Activated effector memory CD4-positive, alpha-beta T cell treated with anti-CD3 and anti-CD28 coated beads, Interleukin-2, amount 50 U/mL, for 16 hours (primary cell): ENCODE results near the gene TCEAL8.

Source experiments
- DNase-seq: peaks from one replicate; pipeline ENCODE4 v3.0.0-alpha.2; 2020

TCEAL8 gene

GRCh38 chrX:103214870-103215424 is 40.0 kb downstream of the TCEAL8 start, which contains the start of gene BEX4:
Gene BEX4 (plus strand): TSS chrX:103215108. CDS start chrX:103216154, 1,046 bp downstream.
- DNase-seq: peak; percentile 92

DNA sequence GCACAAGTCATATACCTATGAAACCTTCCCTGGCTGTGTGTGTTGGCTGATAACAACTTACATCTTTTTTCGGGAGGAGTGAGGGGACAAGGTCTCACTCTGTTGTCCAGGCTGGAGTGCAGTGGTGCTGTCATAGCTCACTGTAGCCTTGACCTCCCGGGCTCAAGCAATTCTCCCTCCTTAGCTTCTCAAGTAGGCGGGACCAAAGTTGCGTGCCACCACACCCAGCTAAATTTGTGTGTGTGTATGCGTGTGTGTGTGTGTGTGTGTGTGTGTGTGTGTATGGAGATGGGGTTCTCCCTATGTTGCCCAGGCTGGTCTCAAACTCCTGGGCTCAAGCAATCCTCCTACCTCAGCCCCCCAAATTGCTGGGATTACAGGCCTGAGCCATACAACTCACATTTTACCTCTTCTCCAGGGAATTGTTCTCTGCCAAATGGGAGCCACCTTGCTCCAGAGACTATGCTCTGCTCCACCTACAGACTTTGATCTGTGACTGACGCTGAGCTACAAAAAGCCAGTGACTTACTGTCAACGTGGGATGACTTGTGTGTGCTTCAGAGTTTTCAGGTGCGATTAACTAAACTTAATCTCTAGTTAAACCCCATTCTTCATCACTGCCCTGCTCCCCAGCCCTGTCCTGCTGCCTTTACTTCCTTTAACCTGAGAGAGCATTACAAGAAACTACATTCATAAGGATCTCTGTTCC is 42.1 kb downstream of the TCEAL8 start:
- DNase-seq: no peak

DNA sequence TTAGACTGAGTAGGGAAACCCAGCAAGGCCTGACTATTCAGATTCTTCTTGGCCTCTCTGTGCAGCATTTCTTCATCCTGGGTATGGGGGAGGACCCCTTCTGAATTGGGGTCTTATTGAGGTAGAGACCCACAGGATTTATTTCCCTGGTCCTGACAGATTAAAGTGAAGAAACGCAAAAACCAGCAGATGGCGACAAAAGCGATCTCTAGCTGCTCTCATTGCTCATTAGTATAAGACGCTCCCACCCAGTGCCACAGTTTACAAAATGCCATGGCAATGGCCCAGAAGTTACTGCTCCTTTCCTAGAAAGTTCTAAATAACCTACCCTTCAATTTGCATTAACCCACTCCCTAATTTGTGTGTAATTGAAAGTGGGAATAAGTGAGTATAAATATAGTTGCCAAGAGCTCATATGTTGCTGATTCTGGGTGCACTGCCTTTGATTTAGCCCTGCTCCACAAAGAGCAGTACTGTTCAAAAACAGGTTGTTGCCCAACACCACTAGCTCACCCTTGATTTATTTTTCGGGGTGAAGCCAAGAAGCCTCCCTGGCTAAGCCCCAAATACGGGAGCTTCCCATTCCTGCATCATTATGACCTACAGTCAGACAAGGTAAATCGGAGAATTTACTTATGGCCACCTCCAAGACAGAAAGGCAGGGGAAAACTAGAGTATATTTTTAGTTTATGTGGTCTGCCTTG is 43.8 kb downstream of the TCEAL8 start:
- peak; percentile 67 for DNase-seq

DNA sequence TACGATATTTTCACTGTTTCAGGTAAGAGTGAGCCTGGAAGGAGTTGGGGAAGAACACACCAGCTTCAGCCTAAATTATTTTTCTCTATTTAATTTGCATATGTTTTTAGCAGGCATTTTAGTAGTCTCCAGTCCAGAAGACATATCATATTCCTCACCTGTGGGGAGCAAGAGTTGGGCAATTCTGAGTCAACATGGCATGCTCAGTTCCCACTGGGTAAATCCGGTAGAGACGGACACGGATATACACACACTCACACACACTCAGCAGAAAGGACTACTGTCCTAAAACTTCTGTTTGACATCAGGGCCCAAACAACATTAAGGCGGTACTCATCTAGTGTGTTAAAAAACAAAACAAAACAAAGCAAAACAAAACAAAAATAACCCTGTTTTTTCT is 44.9 kb downstream of the TCEAL8 start:
- no peak for DNase-seq
